T-helper 1 cell treated with Interleukin-12 subunit alpha and Interleukin-12 subunit beta and Interleukin-4 antibody, amounts not matched to agents 30 ng/mL and 1 ng/mL, for 36 hours (primary cell): ENCODE data around the gene PDE3A. TPM values are rescaled to one million over a fixed set of nuclear protein-coding genes. Genes with fewer than 3 reads are reported as not detected.
"Not testable (repeated sequence)": the region's sequence is repeated elsewhere in the genome, so short reads cannot be mapped to it uniquely, and the experiment has no call there.

ENCODE experiments used
- intact Hi-C: fragments of 100-400 bp; cut with micrococcal nuclease; formaldehyde crosslinking; loops from one replicate; pipeline ENCODE4 v1.15.1; 2024
- total RNA-seq: library from RNA; stranded (reverse); gene quantifications from 2 replicates; pipeline ENCODE4 v1.2.3, GENCODE V29; 2022

The PDE3A gene
- not detected in 2 replicates for total RNA-seq

- intact Hi-C loops = loop anchor here (10.0 kb wide), 1 partner anchor 613 kb away; no protein-coding TSS in a partner anchor
Observed at GRCh38 chr12:20368114-20368650, at the start of gene PDE3A. PDE3A (plus strand) TSS chr12:20368537; CDS start chr12:20369285, 748 bp downstream.

GRCh38 chr12:20319366-20319765 is 49.0 kb upstream of the PDE3A start:
- intact Hi-C loops = no loop called here

- intact Hi-C loops = no loop called here
Observed at GRCh38 chr12:20320552-20320951, 47.8 kb upstream of the PDE3A start.

DNA sequence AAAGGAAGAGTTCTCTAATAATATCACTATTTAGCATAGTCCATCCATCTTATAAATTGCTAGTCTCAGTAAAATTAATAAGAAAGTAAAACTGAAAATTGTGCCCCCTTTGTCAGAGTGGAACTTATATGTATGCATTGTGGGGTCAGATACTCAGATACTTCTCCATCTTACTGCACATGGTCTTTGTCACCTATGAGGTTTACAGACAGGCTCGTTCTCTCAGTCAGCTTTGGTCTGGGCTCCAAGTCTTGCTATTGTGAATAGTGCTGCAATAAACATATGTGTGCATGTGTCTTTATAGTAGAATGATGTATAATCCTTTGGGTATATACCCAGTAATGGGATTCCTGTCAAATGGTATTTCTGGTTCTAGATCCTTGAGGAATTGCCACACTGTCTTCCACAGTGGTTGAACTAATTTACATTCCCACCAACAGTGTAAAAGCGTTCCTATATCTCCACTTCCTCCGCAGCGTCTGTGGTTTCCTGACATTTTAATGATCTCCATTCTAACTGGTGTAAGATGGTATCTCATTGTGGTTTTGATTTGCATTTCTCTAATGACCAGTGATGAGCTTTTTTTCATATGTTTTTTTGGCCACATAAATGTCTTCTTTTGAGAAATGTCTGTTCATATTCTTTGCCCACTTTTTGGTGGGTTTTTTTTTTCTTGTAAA is 37.4 kb upstream of the PDE3A start:
- intact Hi-C loops = not testable (repeated sequence)

DNA sequence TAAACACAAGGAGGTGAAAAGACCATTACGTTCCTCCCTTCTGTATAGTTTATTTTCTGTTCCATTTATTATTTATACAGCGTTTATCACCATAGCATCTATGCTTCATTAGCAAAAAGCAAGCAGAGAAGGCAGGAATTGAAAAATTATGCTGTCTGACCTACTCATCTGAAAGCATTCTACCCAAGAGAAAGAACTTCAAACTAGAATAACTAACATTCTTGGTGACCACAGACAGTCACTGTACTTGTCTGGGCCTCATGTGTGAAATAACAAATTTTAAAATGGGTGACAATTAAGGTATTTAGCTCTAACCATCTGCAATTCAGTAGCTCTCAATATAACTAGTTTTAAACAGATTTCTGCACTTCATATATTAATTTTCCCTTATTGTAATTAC is 29.3 kb upstream of the PDE3A start:
- intact Hi-C loops = no loop called here

GRCh38 chr12:20342111-20342510 is 26.2 kb upstream of the PDE3A start:
- intact Hi-C loops = no loop called here

DNA sequence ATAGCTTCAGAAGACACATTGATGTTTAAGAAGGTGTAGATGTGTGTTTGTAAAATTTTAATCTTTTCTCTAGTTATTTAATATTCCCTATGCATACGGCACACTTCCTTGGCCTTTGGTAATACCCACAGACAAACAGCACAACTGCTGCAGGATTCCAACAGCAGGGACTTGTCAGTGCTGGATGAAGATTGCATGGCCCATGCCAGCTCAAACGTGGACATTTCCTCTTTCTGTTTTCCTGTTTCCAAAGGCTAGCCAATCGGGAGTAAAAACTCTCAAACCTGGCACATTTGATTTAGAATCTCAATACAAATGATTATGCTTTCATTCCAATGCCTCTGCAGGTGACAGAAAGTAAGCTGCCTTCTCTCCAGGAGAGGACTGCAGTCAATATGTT is 22.5 kb upstream of the PDE3A start:
- intact Hi-C loops = no loop called here

DNA sequence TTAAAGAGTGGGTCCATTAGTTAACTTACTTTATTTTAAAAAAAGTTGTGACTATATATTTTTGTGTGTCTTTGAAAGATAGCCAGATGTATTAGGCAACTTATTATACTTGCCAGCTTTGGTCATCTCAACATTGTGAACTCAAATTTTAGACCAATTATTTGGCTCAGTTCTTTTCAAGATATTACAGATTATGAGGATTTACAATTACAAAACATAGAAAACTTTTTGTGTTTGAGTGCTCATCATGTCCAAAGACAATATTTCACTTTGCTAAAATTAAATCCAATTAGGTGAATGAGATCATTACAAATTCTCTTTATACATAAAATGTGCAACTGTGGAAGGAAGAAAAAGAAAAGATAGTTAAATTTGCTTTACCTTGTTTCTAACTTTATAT is 18.3 kb upstream of the PDE3A start:
- intact Hi-C loops = no loop called here

GRCh38 chr12:20350495-20350894 is 17.8 kb upstream of the PDE3A start:
- intact Hi-C loops = no loop called here

DNA sequence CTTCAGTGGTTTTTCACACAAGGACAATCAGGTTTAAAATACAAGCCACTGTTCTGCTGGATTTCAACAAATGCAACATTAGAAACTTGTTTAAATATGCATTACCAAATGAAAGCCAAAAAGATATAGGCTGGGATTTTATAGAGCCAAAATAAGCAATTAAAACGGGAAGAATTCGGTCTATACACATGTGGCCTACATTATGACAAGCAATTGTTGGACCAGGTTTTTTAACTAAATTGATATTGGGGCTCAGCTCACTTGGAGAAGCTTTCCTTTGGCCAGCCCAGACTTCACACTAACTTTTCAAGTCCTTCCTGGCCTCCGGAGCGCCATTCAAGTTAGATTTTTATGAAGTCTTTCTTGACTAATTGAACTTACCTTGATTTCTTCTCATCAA is 16.9 kb upstream of the PDE3A start:
- intact Hi-C loops = no loop called here

- intact Hi-C loops = no loop called here
Observed at GRCh38 chr12:20356048-20356447, 12.3 kb upstream of the PDE3A start.

DNA sequence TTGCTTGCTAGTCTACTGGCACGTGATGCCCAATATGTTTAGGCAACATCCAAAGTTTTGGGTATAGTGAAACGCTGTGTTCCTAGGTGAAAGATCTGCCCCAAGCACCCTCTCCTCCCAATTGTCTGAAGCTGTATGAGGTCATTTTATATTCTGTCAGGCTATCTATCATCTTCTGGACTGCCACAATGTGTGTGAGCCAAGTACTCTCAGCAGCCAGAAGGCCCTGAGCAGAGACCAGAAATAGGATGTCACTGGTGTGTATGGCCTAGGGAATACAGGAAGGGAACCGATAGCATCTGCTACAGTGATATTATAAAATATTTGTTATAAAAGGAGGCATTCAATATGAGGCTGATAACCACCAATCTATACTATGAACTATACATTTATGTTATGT is 7.9 kb upstream of the PDE3A start:
- intact Hi-C loops = loop anchor here (10.0 kb wide), 1 partner anchor 606 kb away; no protein-coding TSS in a partner anchor

DNA sequence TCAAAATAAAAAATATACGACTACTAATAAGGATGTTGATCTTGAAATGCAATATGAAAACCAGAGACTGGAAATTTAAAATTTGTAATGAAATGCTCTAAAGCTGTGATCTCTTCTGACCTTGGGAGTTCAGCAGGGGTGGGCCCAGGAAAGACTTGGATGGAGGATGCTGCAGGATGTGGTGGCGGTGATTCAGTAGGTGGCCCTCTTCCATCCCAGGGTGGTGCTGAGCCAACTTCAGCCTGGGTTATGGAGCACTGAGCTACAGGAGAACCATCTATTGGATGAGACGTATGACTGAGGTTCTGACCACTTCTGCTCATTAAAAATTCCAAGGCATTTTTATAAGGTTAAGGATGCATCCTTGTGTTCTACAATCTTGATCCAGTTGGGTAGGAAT is 6.9 kb upstream of the PDE3A start:
- intact Hi-C loops = loop anchor here (10.0 kb wide), 1 partner anchor 607 kb away; no protein-coding TSS in a partner anchor

DNA sequence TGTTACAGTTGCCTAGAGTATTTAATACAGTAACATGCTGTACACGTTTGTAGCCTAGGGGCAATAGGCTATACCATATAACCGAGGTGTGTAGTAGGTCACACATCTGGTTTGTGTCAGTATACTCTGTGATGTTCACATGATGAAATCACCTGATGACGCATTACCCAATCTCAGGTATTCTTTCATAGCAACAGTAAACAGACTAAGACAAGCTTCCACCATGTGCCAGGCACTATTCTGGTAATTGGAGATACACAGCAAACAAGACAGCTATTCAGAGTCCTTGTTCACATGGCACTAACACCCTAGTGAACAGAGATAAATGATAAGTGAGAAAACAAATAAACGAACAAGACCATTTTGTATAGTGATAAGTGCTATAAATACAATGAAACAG is 3.8 kb upstream of the PDE3A start:
- intact Hi-C loops = loop anchor here (10.0 kb wide), 1 partner anchor 610 kb away; no protein-coding TSS in a partner anchor

- intact Hi-C loops = loop anchor here (10.0 kb wide), 1 partner anchor 612 kb away; no protein-coding TSS in a partner anchor
Observed at GRCh38 chr12:20366776-20367409, 1.4 kb upstream of the PDE3A start.

- intact Hi-C loops = loop anchor here (10.0 kb wide), 1 partner anchor 613 kb away; no protein-coding TSS in a partner anchor
Observed at GRCh38 chr12:20367583-20368113, 689 bp upstream of the PDE3A start.

- intact Hi-C loops = loop anchor here (10.0 kb wide), 1 partner anchor 614 kb away; no protein-coding TSS in a partner anchor
Observed at GRCh38 chr12:20368651-20369304, 441 bp downstream of the PDE3A start.

DNA sequence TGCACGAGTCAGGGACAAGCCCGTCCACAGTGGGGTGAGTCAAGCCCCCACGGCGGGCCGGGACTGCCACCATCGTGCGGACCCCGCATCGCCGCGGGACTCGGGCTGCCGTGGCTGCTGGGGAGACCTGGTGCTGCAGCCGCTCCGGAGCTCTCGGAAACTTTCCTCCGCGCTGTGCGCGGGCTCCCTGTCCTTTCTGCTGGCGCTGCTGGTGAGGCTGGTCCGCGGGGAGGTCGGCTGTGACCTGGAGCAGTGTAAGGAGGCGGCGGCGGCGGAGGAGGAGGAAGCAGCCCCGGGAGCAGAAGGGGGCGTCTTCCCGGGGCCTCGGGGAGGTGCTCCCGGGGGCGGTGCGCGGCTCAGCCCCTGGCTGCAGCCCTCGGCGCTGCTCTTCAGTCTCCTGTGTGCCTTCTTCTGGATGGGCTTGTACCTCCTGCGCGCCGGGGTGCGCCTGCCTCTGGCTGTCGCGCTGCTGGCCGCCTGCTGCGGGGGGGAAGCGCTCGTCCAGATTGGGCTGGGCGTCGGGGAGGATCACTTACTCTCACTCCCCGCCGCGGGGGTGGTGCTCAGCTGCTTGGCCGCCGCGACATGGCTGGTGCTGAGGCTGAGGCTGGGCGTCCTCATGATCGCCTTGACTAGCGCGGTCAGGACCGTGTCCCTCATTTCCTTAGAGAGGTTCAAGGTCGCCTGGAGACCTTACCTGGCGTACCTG is 1.1 kb downstream of the PDE3A start:
- intact Hi-C loops = loop anchor here (10.0 kb wide), 1 partner anchor 615 kb away; no protein-coding TSS in a partner anchor

DNA sequence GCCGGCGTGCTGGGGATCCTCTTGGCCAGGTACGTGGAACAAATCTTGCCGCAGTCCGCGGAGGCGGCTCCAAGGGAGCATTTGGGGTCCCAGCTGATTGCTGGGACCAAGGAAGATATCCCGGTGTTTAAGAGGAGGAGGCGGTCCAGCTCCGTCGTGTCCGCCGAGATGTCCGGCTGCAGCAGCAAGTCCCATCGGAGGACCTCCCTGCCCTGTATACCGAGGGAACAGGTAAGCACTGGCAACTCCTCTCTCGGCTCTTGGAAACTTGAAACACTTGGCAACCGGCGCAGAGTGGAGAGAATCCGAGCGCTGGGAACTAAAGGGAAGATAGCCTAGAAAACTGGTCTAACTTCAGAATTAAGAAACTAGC is 1.7 kb downstream of the PDE3A start:
- intact Hi-C loops = no loop called here

DNA sequence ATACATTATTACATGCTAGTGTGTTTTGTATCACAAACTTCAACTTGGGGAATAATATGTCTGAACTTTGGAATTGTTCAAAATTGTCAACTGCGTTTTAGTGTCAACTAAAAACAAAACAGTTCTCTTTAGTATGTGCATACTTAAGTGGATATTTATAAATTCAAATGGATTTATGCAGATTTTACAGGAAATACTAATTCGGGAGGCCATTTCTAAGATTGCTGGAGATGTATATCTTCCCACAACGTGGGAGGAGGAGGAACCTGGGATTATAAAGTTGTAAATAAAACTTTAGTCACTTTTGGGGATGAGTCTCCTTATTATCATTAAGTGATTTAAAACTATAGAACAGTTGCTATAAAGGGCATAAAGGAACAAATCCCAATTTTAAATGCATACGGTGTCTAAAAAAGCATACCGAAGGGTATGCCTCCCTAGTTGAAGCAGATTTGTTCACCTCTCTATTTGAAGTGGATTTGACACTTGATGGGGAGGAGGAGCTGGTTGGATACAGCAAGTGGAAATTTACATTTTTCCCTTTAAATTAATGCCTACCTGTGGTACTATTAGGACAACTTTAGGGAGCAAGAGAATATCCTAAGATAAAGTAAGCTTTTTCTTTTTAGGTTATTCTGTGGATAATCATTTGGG is 2.7 kb downstream of the PDE3A start:
- intact Hi-C loops = no loop called here
